Head of caudate nucleus (tissue), 42 donors: ENCODE measurements around the gene BGLAP.

Experiments used
- DNase-seq, 42 donors: peaks; one replicate each; pipeline versions ENCODE4 v3.0.0 to v3.0.0-alpha.2; 2020 to 2021; ENCODE audit warnings: mixed read lengths in 7 of 42
- intact Hi-C: fragments of 100-400 bp; cut with DNase I; formaldehyde crosslinking; loops from one replicate; pipeline ENCODE4 v1.15.0; 2022

BGLAP gene

DNA sequence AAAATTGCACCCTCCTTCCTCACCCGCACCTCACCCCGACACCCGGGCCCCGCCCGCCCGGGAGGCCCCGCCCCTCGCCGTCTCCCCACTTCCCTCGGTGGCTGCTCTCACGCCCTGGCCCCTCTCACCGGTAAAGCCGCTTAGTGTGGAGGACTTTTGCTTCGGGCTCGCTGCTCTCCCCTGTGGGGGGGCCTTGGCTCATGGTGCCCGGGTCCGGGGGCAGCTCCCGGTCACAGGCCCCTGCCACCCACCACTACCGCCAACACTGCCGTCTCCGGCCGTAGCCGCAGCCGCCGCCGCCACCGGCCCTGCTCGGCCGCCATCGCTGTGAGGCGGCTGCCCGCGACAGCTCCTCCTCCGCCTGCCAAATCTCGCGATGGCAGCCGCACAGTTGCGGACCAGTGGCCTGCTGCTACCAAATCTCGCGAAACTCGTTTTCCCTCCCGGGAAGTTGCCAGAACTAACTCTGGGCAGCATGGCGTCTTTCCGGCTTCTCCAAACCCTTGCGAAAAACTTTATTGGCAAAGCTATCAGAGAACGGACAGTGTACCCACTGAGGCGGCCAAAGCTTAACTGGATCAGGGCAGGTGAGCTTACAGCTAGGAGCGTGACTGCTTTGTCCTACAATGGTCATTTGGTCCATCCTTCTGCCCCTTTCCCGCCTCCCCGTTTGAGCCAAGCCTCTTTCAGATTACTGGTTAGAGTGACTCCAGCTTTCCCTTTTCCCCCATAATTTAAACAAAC, 40.7 kb downstream of the BGLAP start, which contains the start of gene SMG5:
TSS of gene SMG5 (minus strand) at position 347 of the 744 bp plus-strand sequence. CDS start at position 202, 145 bp downstream.
- peak; percentile 88 to 99 (median 96) for DNase-seq
- intact Hi-C loops = loop anchor here (2.0 kb wide), 1 partner anchor 56 kb away; the partner anchor contains the start of genes CCT3 and TSACC

DNA sequence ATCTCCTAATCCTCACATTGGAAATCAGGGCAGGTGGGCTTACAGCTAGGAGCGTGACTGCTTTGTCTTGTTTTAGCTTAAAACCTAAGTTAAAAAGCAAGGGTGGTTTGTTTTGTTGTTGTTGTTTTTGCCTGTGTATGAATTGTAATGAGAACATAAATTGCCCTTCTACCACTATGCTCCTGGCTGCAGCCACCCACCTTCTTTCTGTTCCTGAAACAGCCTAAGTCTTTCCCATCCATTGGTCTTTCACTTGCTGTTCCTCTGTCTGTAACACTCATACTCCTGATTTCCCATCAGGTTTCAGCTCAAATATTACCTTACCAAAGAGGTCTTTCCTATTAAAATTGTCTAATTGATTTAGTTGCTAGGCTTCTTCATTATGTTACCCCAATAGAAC, 41.5 kb downstream of the BGLAP start:
- no peak for DNase-seq
- intact Hi-C loops = loop anchor here (2.0 kb wide), 1 partner anchor 55 kb away; the partner anchor contains the start of genes CCT3 and TSACC

DNA sequence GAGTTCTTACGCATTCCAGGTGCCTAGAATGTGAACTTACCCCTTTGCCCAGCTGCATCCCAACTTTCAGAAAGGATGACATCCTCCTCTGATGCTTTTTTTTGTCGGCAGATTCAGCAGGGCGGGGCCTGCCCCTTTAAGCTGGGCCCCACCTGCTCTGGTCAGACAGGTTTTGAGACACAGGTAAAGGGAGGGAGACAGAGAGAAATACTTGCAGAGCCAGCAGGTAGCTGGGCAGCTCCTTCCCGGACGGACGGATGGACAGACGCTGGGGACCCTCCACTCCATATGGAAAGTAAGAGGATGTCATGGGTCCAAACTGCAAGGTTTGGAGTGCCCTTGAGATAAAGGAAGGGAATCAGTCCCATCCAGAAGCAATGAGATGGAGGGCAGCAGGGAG, 42.1 kb downstream of the BGLAP start, which contains the start of gene TMEM79:
TSS of gene TMEM79 (plus strand) at position 214 of the 400 bp plus-strand sequence. CDS start 902 bp downstream, outside the sequence.
- no peak for DNase-seq
- intact Hi-C loops = no loop called here

DNA sequence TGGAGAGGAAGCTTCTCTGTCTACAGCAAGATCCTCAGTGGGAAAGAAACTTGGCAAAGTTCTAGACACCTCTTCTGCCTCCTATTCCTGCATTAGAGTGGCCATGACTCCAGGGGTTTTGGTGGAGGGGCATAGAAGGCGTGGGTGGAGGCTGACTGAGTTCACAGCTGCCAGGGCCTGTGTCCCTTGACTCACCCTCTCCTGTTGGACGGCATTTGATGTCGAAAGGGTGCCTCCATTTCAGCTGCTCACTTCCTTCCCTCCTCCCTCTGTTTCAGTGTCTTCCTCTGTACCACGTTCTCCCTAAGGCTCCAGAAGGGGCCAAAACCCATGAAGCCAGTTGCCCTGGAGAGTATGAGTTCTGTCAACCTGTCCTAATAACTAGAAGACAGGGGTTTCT, 42.8 kb downstream of the BGLAP start:
- intact Hi-C loops = no loop called here
- no peak for DNase-seq

DNA sequence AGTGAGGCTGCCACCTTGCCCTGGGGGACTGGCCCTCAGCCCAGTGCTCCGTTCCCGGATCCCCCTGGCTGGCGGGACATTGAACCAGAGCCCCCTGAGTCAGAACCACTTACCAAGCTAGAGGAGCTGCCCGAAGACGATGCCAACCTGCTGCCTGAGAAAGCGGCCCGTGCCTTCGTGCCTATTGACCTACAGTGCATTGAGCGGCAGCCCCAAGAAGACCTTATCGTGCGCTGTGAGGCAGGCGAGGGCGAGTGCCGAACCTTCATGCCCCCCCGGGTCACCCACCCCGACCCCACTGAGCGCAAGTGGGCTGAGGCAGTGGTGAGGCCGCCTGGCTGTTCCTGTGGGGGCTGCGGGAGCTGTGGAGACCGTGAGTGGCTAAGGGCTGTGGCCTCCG, 43.5 kb downstream of the BGLAP start:
- no peak for DNase-seq
- intact Hi-C loops = no loop called here

DNA sequence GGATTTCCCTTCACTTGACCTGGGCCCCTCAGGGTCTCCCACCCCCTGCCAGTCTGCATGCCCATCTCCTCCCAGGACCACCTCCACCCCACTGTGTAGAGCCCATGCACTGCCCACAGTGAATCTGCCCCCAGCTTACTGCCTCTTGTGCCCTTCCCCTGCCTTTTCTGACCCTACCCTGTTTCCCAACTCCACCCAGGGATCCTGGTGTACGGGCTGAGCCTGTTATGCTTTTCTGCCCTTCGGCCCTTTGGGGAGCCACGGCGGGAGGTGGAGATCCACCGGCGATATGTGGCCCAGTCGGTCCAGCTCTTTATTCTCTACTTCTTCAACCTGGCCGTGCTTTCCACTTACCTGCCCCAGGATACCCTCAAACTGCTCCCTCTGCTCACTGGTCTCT, 44.1 kb downstream of the BGLAP start:
- no peak for DNase-seq
- intact Hi-C loops = no loop called here

DNA sequence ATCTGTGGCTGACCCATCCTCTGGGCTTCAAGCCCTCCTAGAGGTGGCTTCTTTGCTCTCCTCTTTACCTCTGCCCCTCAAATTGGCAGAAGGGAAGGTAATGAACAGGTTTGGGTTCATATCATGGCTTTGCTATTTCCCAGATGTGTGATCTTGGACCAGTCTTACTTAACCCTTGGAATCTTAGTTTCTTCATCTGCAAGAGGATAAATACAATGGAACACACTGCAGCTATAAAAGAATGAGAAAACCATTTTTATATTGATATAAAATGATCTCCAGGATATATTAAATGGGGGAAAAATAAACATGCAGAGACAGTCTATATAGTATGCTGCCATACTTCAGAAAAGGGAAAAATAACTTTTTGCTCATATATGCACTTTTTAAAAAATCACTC, 47.9 kb downstream of the BGLAP start:
- intact Hi-C loops = no loop called here
- no peak for DNase-seq

DNA sequence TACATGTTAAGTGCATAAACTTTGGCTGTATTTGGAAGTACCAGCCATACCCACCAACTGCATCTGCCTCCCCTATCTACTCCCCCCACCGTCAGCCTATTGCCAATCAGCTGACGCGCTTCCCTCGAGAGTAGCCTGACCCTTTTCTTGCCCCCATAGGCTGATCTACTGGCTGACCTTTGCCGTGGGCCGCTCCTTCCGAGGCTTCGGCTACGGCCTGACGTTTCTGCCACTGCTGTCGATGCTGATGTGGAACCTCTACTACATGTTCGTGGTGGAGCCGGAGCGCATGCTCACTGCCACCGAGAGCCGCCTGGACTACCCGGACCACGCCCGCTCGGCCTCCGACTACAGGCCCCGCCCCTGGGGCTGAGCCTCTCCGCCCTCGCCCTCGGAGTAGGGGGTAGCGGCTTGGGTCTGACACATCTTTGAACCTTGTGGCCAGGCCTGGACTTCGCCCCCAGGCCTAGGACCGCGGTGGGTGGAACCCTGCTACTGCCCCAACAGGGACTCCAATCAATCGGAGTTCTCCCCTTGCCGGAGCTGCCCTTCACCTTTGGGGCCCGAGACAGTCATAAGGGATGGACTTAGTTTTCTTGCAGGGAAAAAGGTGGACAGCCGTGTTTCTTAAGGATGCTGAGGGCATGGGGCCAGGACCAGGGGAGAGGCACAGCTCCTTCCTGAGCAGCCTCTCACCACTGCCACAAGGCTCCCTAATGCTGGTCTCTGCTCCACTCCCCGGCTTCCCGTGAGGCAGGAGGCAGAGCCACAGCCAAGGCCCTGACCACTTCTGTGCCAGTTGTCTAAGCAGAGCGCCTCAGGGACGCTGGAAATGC, 49.5 kb downstream of the BGLAP start:
- peak; percentile 71 to 94 (median 87) for DNase-seq

More for the DNA sequence above, 49.5 kb downstream of the BGLAP start:
- intact Hi-C loops = no loop called here
